GM18907 (cell line): Measurements from ENCODE around the gene GTF2B.
"Not testable (repeated sequence)": the region's sequence is repeated elsewhere in the genome, so short reads cannot be mapped to it uniquely, and the experiment has no call there.

Experiments
- ATAC-seq: cut with Tn5 transposase; IDR thresholded peaks from one replicate; pipeline ENCODE4 v1.9.1; 2021; ENCODE audit warnings: mild to moderate bottlenecking, moderate library complexity; ENCODE audit not compliant: unreplicated experiment

Gene GTF2B

GRCh38 chr1:88888750-88889149 lies 2.6 kb downstream of the GTF2B start:
- ATAC-seq: no peak

- no peak for ATAC-seq
These were observed 5.4 kb downstream of the GTF2B start for GRCh38 chr1:88885933-88886332.

- no peak for ATAC-seq
These were observed 8.2 kb downstream of the GTF2B start for GRCh38 chr1:88883156-88883555.

GRCh38 chr1:88880717-88881116 lies 10.7 kb downstream of the GTF2B start:
- not testable (repeated sequence) for ATAC-seq

- no peak for ATAC-seq
These were observed 12.6 kb downstream of the GTF2B start for GRCh38 chr1:88878731-88879130.

GRCh38 chr1:88877911-88878310 lies 13.5 kb downstream of the GTF2B start:
- no peak for ATAC-seq

- ATAC-seq: no peak
These were observed 14.0 kb downstream of the GTF2B start for GRCh38 chr1:88877382-88877825.

- no peak for ATAC-seq
These were observed 14.6 kb downstream of the GTF2B start for GRCh38 chr1:88876573-88877365.

GRCh38 chr1:88875595-88875994 lies 15.8 kb downstream of the GTF2B start:
- ATAC-seq: no peak

GRCh38 chr1:88873737-88874349 lies 17.5 kb downstream of the GTF2B start:
- ATAC-seq: no peak

GRCh38 chr1:88869644-88870043 lies 21.7 kb downstream of the GTF2B start:
- ATAC-seq: not testable (repeated sequence)

- no peak for ATAC-seq
These were observed 23.4 kb downstream of the GTF2B start for GRCh38 chr1:88867743-88868521.

- ATAC-seq: no peak
These were observed 39.9 kb downstream of the GTF2B start for GRCh38 chr1:88851303-88852063.

GRCh38 chr1:88847643-88848042 lies 43.7 kb downstream of the GTF2B start:
- ATAC-seq: no peak

GRCh38 chr1:88825721-88826120 lies 65.6 kb downstream of the GTF2B start:
- ATAC-seq: no peak

- not testable (repeated sequence) for ATAC-seq
These were observed 71.7 kb downstream of the GTF2B start for GRCh38 chr1:88819642-88820041.

GRCh38 chr1:88813471-88813870 lies 77.9 kb downstream of the GTF2B start:
- no peak for ATAC-seq

GRCh38 chr1:88812366-88812765 lies 79.0 kb downstream of the GTF2B start:
- no peak for ATAC-seq

GRCh38 chr1:88803444-88803843 lies 87.9 kb downstream of the GTF2B start:
- no peak for ATAC-seq

GRCh38 chr1:88802950-88803349 lies 88.4 kb downstream of the GTF2B start:
- no peak for ATAC-seq
